Neuron (in vitro differentiated cells): Measurements from ENCODE around the gene AREL1.

ENCODE experiments used
- H2AFZ ChIP-seq: one replicate; pipeline ENCODE4 v1.6.1; 2013; ENCODE audit warnings: low read depth, mild to moderate bottlenecking, inconsistent platforms, low read length, moderate library complexity
- H3K27me3 ChIP-seq: one replicate; pipeline ENCODE4 v1.6.1; 2013; ENCODE audit warnings: low read length; ENCODE audit not compliant: insufficient read depth
- H3K36me3 ChIP-seq: one replicate; pipeline ENCODE4 v1.6.1; 2013; ENCODE audit warnings: low read length; ENCODE audit not compliant: insufficient read depth
- H3K4me1 ChIP-seq: one replicate; pipeline ENCODE4 v1.6.1; 2013; ENCODE audit warnings: low read length; ENCODE audit not compliant: insufficient read depth
- H3K4me3 ChIP-seq: 2 replicates; pipeline ENCODE4 v1.5.1; 2013; ENCODE audit warnings: mild to moderate bottlenecking, low read length, moderate library complexity
- H3K9me3 ChIP-seq: one replicate; pipeline ENCODE4 v1.6.1; 2013; ENCODE audit warnings: low read length

Gene AREL1

DNA sequence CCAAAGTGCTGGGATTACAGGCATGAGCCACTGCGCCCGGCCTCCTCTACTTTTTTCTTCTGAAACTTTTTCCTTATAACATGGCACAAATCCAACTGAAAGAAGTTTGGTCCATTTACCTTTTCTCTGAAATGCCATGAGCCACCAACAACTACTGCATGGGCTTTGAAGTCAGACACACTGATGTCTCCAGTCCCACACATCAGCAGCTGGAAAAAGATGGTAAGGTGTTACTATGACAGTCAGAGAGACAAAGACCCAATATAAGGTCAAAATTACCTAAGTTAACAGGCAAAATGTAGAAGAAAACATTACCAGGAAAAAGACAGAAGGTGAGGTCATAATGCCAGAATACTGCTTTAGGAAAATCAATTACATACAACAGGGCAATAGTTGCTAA, 48.2 kb downstream of the AREL1 start:
- Histone ChIP-seq H2AFZ (no peak overlapping the region), H3K4me3 (no peak overlapping the region), H3K27me3 (no peaks in the 10 kb centered on the region), H3K9me3 (no peaks in the 10 kb centered on the region), H3K36me3 (peaks cover 85% of the 10 kb centered on the region), H3K4me1 (no peaks in the 10 kb centered on the region)

DNA sequence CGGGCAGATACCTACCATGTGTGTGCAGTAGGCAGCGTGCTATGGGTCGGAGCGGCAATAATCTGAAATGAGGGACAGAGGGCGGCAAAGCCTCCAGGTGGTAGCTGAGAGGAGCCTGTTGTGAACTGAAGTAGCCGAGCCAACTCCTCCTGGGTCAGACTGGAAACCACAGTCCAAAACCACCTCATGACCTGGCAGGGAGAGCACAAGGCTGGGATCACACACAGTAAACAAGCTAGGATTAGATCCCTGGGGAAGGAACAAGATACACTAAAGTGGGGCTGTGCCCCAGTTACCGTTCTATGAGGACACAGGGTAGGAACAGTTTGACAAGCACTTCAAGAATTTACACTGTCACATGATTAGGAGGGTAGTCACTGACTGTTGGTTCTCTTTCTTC, 49.0 kb downstream of the AREL1 start:
- Histone ChIP-seq H3K4me3 (no peak overlapping the region), H3K4me1 (no peaks in the 10 kb centered on the region), H3K36me3 (peaks cover 78% of the 10 kb centered on the region), H3K27me3 (no peaks in the 10 kb centered on the region), H3K9me3 (no peaks in the 10 kb centered on the region), H2AFZ (no peak overlapping the region)

DNA sequence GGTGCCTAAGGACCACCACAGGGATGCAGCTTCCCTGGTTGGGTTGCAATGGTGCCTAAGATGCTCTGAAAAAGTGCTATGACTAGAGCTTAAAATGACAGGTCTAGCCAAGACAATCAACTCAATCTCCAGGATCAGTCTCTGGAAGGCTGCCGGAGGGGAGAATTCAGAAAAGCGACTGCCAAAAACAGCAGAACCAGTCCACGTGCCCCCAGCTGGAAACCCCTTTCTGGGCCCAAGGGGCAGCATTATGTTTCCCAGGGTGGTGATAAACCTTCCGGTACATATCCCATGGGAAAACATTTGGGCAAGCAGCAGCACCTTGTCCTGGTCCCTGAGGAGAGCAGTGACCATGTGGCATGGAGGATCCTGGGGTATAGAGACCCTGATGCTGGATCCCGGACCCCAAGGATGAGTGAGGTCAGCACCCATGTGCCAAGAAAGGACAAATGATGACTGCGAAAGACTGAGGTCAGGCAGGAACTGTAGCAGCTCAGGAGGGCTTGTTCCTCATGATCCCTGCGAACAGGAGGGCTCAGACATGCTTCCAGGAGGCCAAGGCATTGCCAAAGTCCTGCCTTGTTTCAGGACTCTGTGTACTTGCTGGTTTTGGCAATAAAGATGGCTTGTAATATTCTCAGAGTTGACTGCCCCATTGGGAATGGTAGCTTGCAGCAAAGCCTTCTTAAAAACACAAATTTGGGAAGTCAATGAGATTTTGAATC, 51.0 kb downstream of the AREL1 start:
- no peaks in the 10 kb centered on the region for H3K27me3 ChIP-seq
- no peak overlapping the region for H3K4me3 ChIP-seq
- no peaks in the 10 kb centered on the region for H3K9me3 ChIP-seq
- H3K36me3 ChIP-seq, result peaks cover 75% of the 10 kb centered on the region
- no peaks in the 10 kb centered on the region for H3K4me1 ChIP-seq
- H2AFZ ChIP-seq, result no peak overlapping the region

DNA sequence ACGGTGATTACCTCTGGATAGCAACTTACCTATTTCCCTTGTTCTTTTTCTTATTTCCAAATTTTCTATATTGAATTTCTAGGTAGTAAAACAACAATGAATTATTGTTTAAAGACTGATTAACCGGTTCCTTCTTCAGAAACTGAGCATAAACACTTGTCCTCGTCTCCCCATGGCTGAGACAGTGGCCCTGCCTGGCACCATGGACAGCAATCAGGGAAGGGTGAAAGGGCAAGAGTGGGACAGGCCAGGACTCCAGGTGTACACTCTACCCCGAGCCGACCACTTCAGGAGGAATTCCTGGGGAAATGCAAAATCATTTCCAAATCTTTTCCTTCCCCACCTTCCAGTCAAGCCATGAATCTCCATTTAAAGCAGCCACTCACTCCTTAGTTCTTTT, 52.0 kb downstream of the AREL1 start:
- H3K36me3 ChIP-seq, result peaks cover 72% of the 10 kb centered on the region
- no peak overlapping the region for H2AFZ ChIP-seq
- H3K27me3 ChIP-seq, result no peaks in the 10 kb centered on the region
- H3K4me1 ChIP-seq, result no peaks in the 10 kb centered on the region
- no peaks in the 10 kb centered on the region for H3K9me3 ChIP-seq
- H3K4me3 ChIP-seq, result no peak overlapping the region

DNA sequence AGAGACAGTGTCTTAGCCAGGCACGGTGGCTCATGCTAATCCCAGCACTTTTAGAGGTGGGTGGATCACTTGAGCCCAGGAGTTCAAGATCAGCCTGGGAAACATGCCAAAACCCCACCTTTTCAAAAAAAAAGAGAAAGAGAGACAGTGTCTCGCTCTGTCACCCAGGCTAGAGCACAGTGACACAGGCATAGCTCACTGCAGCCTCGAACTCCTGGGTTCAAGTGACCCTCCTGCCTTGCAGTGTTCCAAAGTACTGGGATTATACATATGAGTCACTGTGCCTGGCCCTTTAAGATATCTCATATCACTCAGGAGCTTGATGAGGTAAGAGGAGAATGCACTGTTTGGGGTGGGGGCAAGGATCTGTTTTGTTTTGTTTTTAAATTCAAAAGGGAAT, 52.7 kb downstream of the AREL1 start:
- Histone ChIP-seq H2AFZ (no peak overlapping the region), H3K4me1 (no peaks in the 10 kb centered on the region), H3K4me3 (no peak overlapping the region), H3K27me3 (no peaks in the 10 kb centered on the region), H3K9me3 (no peaks in the 10 kb centered on the region), H3K36me3 (peaks cover 65% of the 10 kb centered on the region)

DNA sequence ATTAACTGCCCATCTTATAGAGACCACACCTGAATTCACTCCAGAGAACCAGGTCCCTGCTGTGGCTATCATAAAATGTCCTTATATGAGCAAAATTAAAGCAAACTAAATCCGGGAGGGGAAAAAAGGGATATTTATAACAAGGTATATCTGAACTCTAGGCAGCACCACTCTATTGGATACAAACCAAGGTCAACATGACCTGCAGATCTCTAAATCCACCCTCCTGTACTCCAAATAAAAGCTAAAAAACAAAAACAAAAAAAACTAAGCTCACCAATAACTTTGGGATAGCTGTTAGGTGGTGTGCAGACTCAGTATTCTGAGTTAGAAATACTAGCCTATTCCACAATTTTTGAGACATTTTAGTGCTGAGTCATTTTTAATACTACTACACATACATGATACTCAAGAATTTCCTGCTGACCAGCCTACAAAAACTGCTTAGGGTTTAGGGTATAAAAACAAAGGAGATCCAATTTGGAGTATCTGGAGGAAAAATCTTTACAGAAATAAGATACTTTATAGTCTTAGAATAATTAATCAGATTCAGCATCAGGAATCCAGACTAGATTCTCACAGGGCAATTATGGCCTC, 54.2 kb downstream of the AREL1 start:
- Histone ChIP-seq H3K4me3 (no peak overlapping the region), H2AFZ (no peak overlapping the region), H3K4me1 (no peaks in the 10 kb centered on the region), H3K9me3 (no peaks in the 10 kb centered on the region), H3K27me3 (no peaks in the 10 kb centered on the region), H3K36me3 (peaks cover 52% of the 10 kb centered on the region)

DNA sequence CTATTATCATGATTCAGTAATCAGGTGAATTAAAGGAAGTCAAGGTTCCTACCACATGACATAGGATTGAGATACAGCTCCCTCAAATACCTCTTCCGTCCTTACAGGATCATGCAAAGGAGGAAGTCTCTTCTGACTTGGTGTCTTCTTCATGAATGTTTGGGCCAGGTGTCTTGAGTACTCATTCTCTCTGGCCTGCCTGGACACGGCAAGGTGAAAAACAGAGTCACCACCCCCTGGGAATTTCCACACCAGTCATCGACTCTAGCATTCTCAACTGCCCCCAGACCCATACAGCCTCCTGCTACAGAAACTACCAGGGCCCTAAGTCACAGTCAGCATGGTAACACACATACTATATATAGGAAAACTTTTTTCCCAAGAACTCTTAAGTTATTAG, 55.9 kb downstream of the AREL1 start:
- H3K36me3 ChIP-seq, result peaks cover 38% of the 10 kb centered on the region
- H3K4me3 ChIP-seq, result no peak overlapping the region
- no peaks in the 10 kb centered on the region for H3K4me1 ChIP-seq
- no peaks in the 10 kb centered on the region for H3K27me3 ChIP-seq
- H3K9me3 ChIP-seq, result no peaks in the 10 kb centered on the region
- no peak overlapping the region for H2AFZ ChIP-seq

DNA sequence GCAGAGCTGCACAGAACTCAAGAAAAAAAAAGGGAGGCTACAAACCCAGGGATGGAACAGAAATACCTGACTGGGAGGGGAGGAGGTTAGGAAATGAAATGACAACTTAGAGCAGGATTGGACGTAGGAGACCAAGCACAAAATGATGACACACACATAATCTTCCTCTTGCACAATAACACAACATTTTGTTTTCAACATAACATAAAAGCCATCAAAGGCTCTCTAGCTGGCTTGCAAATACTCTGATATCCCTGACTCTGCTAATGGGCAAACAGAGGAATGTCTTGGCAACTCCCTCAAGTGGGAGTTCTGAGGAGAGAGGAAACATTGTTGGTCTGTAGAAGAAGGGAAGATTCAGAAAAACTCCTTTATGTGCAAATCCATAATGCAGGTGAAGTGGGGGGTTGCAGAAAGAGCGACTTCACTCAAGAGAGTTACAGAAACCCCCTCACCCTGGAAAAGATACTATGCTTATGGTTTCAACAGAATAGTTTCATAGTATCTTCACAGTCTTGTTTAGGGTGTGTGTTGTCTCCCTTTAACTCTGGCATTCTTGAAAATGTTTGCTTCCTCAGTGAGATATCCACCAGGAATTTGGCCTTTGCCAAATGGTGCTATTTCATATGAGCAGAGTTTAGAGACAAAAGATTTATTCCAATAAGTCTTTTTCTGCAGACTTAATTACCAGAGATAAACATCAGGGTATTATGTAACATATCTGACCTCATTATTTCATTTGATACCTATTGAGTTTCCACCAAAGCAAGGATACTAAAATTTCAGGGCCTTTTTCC, 57.1 kb downstream of the AREL1 start:
- no peaks in the 10 kb centered on the region for H3K9me3 ChIP-seq
- no peak overlapping the region for H2AFZ ChIP-seq
- H3K36me3 ChIP-seq, result peaks cover 28% of the 10 kb centered on the region
- H3K4me3 ChIP-seq, result no peak overlapping the region
- H3K27me3 ChIP-seq, result no peaks in the 10 kb centered on the region
- no peaks in the 10 kb centered on the region for H3K4me1 ChIP-seq

DNA sequence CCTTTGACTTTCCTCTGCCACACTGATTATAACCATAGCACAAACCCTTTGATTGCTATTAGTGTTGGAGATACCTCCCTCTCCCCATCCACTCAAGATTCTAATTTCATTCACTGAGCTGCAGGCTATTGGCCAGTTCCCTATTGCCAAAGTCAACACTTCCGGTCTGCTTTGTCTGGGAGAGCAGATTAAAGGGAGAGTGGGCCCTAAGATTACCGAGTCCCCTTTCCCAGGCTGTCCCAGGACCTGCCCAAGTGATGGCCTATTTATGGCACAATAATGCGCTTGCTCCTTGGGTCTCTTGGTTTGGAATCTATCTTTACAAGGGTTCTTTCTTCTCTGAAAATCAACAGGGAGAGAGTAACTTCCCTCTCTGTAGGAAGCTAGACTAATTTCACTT, 57.9 kb downstream of the AREL1 start:
- Histone ChIP-seq H3K4me3 (no peak overlapping the region), H2AFZ (no peak overlapping the region), H3K4me1 (no peaks in the 10 kb centered on the region), H3K36me3 (peaks cover 19% of the 10 kb centered on the region), H3K27me3 (no peaks in the 10 kb centered on the region), H3K9me3 (no peaks in the 10 kb centered on the region)

DNA sequence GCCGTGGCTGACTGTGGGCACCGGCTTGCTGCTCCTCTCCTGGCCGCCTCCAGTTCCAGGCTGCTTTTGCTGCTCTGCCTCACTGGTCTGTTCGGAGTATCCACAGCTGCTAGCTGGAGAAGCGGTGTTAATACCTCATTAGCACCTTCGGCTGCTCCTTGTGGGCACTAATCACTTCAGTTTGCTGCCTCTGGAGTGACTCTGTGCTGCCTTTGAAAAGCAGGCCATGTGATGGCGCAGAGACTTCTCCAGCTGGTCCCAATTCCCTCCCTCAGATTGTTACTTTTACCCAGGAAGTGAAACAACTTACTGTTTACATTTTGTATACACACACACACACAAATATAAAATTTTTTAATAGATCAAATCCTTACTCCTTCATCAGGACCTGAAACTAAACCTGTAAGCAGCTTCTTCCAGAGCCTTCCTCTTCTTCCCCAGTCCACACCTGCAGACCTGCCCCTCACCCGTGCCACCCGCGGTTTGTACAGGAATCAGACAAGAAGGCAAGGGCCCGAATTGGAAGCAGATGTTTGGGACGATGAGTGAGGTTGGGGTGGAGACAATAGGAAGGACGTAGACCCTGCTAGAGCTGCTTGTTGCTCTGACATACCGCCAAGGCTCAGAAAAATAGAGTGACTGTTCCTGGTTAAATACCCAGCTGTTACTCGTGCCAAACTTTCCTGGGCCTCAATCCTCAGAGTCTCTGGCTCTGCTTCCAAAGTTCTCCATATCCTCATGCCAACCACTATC, 59.3 kb downstream of the AREL1 start:
- no peak overlapping the region for H2AFZ ChIP-seq
- H3K36me3 ChIP-seq, result peaks cover 16% of the 10 kb centered on the region
- H3K4me3 ChIP-seq, result no peak overlapping the region
- no peaks in the 10 kb centered on the region for H3K4me1 ChIP-seq
- no peaks in the 10 kb centered on the region for H3K27me3 ChIP-seq
- no peaks in the 10 kb centered on the region for H3K9me3 ChIP-seq

DNA sequence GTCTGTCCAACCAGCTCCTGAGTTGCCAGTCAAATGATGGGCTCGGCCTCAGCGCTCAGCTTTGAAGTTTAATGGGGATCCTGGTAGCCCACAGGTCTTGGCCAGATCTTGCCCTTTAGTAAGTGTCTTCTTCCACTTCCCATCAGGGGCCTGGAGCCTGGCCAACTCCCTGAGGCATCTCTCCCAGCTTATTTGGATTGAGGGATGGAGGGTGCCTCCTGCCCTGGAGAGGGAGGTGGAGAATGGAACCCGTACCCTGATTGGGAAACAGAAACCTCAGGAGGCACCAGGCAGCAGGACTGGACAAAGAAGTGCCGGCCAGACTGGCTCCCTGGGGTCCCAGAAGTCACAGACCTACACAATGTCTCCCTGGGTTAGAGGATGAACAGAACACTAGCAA, 60.3 kb downstream of the AREL1 start:
- H3K27me3 ChIP-seq, result no peaks in the 10 kb centered on the region
- H3K9me3 ChIP-seq, result no peaks in the 10 kb centered on the region
- H3K4me3 ChIP-seq, result no peak overlapping the region
- H2AFZ ChIP-seq, result no peak overlapping the region
- peaks cover 7% of the 10 kb centered on the region for H3K4me1 ChIP-seq
- peaks cover 9% of the 10 kb centered on the region for H3K36me3 ChIP-seq

DNA sequence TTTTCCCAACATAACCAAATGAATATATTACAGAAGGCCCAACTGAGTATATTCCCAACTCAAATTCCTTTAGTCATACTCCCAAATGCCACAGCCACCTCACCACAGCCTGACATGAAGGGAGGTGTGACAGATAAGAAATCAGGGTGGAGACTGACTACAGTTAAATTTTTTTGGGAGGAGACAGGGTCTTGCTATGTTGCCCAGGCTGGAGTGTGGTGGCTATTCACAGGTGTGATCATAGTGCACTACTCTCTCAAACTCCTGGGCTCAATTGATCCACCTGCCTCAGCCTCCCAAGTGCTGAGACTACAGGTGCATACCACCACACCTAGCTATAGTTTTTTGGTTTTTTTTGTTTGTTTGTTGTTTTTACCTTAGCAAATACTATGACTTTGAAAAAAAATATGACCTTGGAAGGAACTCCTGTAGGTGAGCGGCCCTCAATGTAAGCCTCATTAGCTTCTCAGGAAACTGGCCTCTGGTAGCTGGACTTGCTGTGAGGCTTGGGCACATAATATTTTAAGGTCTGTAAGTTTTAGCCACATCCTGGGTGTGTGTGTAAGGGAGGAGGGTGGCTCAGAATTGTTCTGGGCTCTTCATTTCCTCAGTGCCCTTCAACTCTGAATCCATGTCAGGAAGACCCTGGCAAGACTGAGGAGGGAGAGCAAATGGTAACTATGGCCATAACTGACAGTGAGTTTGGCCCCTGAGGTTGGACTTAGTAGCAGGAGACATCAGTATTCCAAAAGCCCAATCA, 61.8 kb downstream of the AREL1 start:
- Histone ChIP-seq H3K9me3 (no peaks in the 10 kb centered on the region), H3K27me3 (no peaks in the 10 kb centered on the region), H3K4me1 (peaks cover 7% of the 10 kb centered on the region), H3K4me3 (no peak overlapping the region), H2AFZ (no peak overlapping the region), H3K36me3 (peaks cover 3% of the 10 kb centered on the region)
